Thymus (tissue), 11 donors: ENCODE results near the gene ZNF101. TPM values are rescaled to one million over a fixed set of nuclear protein-coding genes. Genes with fewer than 3 reads are reported as not detected.
"Not testable (repeated sequence)": the region's sequence is repeated elsewhere in the genome, so short reads cannot be mapped to it uniquely, and the experiment has no call there.

Experiments
- DNase-seq, 9 donors: peaks; one replicate each; pipeline ENCODE4 v3.0.0-alpha.2; 2013; ENCODE audit warnings: low spot score in 9 of 9, low read depth in 6 of 9, missing footprints in 1 of 9
- H3K27ac ChIP-seq, 2 donors: one replicate each; pipeline ENCODE4 v1.5.1; 2013; ENCODE audit warnings: control low read depth in 1 of 2, low read depth in 1 of 2, low read length in 1 of 2, mild to moderate bottlenecking in 1 of 2, moderate library complexity in 1 of 2
- H3K27me3 ChIP-seq, 2 donors: one replicate each; pipeline ENCODE4 v1.5.1; 2013; ENCODE audit warnings: low read length in 1 of 2; ENCODE audit not compliant: control insufficient read depth in 2 of 2, insufficient read depth in 1 of 2
- H3K36me3 ChIP-seq, 2 donors: one replicate each; pipeline ENCODE4 v1.5.1; 2013; ENCODE audit warnings: low read length in 1 of 2, mild to moderate bottlenecking in 1 of 2, moderate library complexity in 1 of 2; ENCODE audit not compliant: control insufficient read depth in 2 of 2, insufficient read depth in 2 of 2
- H3K4me1 ChIP-seq, 2 donors: one replicate each; pipeline ENCODE4 v1.5.1; 2013; ENCODE audit warnings: low read length in 2 of 2; ENCODE audit not compliant: control insufficient read depth in 2 of 2, insufficient read depth in 2 of 2
- H3K4me3 ChIP-seq, 2 donors: one replicate each; pipeline ENCODE4 v1.5.1; 2013; ENCODE audit warnings: low read length in 2 of 2, control low read depth in 1 of 2, mild to moderate bottlenecking in 1 of 2
- H3K9me3 ChIP-seq, 2 donors: one replicate each; pipeline ENCODE4 v1.5.1; 2013; ENCODE audit warnings: low read length in 1 of 2, mild to moderate bottlenecking in 1 of 2; ENCODE audit not compliant: control insufficient read depth in 2 of 2, insufficient read depth in 1 of 2
- WGBS: extraction: QIAGEN DNeasy Blood & Tissue Kit; methylation state at CpG from one replicate; pipeline ENCODE4 v1.1.7; 2013; 5-methylcytosine and 5-hydroxymethylcytosine counted together
- polyA plus RNA-seq: library from polyadenylated mRNA; stranded (reverse); fragments of 200-250 nt; gene quantifications from one replicate; pipeline ENCODE4 v1.2.3, GENCODE V29; 2013
- total RNA-seq: library from RNA; stranded (reverse); fragments of 120-200 nt; gene quantifications from one replicate; pipeline ENCODE4 v1.2.4, GENCODE V29; 2013
- donor health status: healthy.

The ZNF101 gene
- total and polyA plus RNA-seq, 2 donors = 37.8 to 66.6 TPM

DNA sequence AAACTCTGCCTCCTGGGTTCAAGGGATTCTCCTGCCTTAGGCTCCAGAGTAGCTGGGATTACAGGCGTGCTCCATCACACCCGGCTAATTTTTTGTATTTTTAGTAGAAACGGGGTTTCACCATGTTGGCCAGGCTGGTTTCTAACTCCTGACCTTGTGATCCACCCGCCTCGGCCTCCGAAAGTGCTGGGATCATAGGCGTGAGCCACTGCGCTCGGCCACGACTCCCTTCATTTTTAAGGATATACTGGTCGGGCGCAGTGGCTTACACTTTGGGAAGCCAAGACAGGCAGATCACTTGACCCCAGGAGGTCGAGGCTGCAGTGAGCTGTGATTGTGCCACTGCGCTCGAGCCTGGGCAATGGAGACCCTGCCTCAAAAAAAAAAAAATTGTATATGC lies 17.5 kb downstream of the ZNF101 start:
- not testable (repeated sequence) for H3K27ac ChIP-seq, H3K4me1 ChIP-seq, H3K27me3 ChIP-seq, H3K4me3 ChIP-seq, DNase-seq
- Histone ChIP-seq H3K36me3 (peaks cover 2 to 23% of the 10 kb centered on the region in 2 donors), H3K9me3 (peaks cover 11 to 50% of the 10 kb centered on the region in 2 donors)
- WGBS = 98% methylated on average over 15 of the region's 15 CpGs

DNA sequence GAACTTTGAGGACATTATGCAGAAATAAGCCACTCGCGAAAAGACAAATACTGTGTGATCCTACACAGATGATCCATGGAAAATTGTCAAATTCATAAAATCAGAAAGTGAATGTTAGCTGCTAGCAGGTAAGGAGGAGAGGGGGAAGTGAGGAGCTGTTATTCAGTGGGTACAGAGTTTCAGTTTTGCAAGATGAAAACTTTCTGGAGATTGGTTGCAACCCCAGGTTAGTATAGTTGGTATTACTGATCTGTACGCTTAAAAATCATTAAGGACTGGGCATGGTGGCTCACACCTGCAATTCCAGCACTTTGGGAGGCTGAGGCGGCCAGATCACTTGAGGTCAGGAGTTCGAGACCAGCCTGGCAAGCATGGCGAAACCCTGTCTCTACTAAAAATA lies 17.9 kb downstream of the ZNF101 start:
- Histone ChIP-seq H3K4me3 (no peak overlapping the region), H3K27ac (no peak overlapping the region), H3K4me1 (no peaks in the 10 kb centered on the region), H3K27me3 (no peaks in the 10 kb centered on the region), H3K36me3 (peaks cover 0 to 19% of the 10 kb centered on the region in 2 donors), H3K9me3 (peaks cover 9 to 47% of the 10 kb centered on the region in 2 donors)
- WGBS = 97% methylated on average over 6 of the region's 6 CpGs
- no peak for DNase-seq

DNA sequence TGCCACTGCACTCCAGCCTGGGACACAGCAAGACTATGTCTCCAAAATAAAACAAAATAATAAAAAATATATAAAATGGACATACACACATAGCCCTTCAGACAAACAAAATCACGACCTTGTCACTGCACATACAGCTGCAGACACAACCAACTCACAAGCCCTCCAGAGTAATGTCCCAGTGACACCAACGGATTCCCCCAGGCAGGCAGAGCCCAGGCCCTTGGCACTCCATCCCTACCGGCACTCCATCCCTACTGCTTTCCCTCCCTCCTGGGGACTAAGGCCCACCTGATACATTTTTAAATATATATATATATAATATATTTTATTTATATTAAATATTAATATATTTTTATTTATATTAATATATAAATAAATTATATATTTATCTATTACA lies 18.5 kb downstream of the ZNF101 start:
- Histone ChIP-seq H3K4me1 (no peaks in the 10 kb centered on the region), H3K27me3 (no peaks in the 10 kb centered on the region), H3K36me3 (peaks cover 0 to 16% of the 10 kb centered on the region in 2 donors), H3K9me3 (peaks cover 9 to 45% of the 10 kb centered on the region in 2 donors), H3K27ac (no peak overlapping the region), H3K4me3 (no peak overlapping the region)
- WGBS = 98% methylated on average over 3 of the region's 3 CpGs
- DNase-seq = peak in 1 of 9 donors; percentile 50

DNA sequence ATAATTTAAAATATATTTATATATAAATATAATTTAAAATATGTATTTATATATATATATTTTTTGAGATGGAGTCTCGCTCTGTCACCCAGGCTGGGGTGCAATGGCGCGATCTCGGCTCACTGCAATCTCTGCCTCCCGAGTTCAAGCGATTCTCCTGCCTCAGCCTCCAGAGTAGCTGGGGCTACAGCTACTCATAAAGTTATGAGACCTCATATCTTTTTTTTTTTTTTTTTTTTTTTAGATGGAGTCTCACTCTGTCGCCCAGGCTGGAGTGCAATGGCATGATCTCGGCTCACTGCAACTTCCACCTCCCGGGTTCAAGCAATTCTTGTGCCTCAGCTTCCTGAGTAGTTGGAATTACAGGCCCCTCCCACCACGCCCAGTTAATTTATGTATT lies 20.4 kb downstream of the ZNF101 start:
- not testable (repeated sequence) for H3K4me1 ChIP-seq, DNase-seq, H3K36me3 ChIP-seq, H3K27ac ChIP-seq, H3K27me3 ChIP-seq, H3K4me3 ChIP-seq
- H3K9me3 ChIP-seq = peaks cover 6 to 34% of the 10 kb centered on the region in 2 donors
- over 99% methylated on average over 10 of the region's 10 CpGs for WGBS

DNA sequence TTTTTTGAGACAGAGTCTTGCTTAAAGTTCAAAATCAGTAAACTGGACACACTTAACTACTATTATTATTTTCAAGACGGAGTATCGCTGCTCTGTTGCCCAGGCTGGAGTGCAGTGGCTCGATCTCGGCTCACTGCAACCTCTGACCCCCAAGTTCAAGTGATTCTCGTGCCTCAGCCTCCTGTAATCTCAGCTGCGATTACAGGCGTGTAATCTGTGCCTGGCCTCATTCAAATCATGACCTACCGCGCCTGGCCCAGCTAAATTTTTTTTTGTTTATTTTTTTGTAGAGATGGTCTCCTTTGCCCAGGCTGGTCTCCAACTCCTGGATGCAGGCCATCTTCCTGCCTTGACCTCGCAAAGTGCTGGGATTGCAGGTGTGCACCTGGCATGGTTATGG lies 23.0 kb downstream of the ZNF101 start:
- Histone ChIP-seq H3K36me3 (peaks cover 0 to 4% of the 10 kb centered on the region in 2 donors), H3K4me3 (no peak overlapping the region), H3K9me3 (peaks cover 4 to 27% of the 10 kb centered on the region in 2 donors), H3K27me3 (no peaks in the 10 kb centered on the region), H3K27ac (no peak overlapping the region), H3K4me1 (no peaks in the 10 kb centered on the region)
- no peak for DNase-seq
- 98% methylated on average over 10 of the region's 10 CpGs for WGBS

DNA sequence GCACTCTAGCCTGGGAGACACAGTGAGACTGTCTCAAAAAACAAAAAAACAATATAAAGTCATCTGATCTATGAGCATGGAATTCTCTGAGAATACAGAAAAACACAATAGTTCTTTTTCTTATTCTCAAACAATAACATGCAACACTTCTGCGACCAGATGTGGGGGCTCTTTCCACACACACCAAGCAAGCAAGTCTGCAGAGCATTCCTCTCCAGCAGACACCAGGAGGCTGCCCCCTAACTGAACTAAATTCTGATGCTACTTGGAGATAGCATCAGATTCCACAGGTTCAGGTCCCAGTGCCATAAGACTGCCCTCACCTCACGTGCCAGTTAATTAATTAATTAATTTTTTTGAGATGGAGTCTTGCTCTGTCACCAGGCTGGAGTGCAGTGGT lies 27.7 kb downstream of the ZNF101 start:
- Histone ChIP-seq H3K4me3 (no peak overlapping the region), H3K4me1 (no peaks in the 10 kb centered on the region), H3K9me3 (peaks cover 0 to 18% of the 10 kb centered on the region in 2 donors), H3K27ac (no peak overlapping the region), H3K36me3 (no peaks in the 10 kb centered on the region), H3K27me3 (no peaks in the 10 kb centered on the region)
- no peak for DNase-seq
- 95% methylated on average over 2 of the region's 2 CpGs for WGBS

DNA sequence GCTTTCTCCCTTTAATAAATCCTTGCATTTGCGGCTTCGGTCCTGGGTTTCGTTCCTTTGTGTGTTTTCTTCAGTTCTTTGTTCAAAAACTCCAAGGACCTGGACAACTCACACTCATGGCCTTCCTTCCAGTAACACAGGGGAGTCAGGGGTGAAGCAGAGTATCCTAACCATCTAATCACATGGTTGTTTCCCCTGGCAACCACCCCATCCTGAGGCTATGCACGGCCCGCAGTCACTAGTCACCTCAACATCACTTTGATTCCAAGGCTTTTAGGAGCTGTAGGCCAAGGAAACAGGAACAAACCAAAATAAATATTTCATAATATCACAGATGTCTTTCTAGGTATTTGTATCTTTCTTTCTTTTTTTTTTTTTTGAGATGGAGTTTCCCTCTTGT lies 28.9 kb downstream of the ZNF101 start:
- H3K27ac ChIP-seq = no peak overlapping the region
- DNase-seq = no peak
- no peaks in the 10 kb centered on the region for H3K36me3 ChIP-seq
- H3K4me1 ChIP-seq = no peaks in the 10 kb centered on the region
- H3K27me3 ChIP-seq = no peaks in the 10 kb centered on the region
- no peak overlapping the region for H3K4me3 ChIP-seq
- WGBS = 95% methylated on average over 5 of the region's 5 CpGs
- H3K9me3 ChIP-seq = peaks cover 0 to 24% of the 10 kb centered on the region in 2 donors

DNA sequence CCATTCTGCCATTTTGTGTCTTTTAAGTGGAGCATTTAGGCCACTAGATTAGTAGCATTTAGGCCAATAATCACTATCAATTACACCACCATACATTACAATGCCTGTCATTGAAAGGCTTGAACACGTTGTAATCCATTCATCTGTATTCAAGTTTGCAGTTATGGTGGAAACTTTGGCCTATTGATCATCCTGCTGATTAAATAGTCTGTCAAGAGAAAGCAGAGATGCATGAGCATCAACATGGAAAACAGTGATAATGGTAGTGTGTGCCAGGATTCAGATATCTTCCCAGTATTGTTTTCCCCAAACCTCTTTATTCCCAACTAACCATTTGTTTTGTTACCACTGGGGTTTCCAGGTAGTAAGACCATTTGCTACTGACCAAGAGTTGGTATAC lies 31.9 kb downstream of the ZNF101 start:
- H3K36me3 ChIP-seq, DNase-seq, H3K27ac ChIP-seq, H3K27me3 ChIP-seq, H3K4me3 ChIP-seq, H3K4me1 ChIP-seq: not testable (repeated sequence)
- 93% methylated on average over 1 of the region's 1 CpG for WGBS
- peaks cover 1 to 37% of the 10 kb centered on the region in 2 donors for H3K9me3 ChIP-seq

DNA sequence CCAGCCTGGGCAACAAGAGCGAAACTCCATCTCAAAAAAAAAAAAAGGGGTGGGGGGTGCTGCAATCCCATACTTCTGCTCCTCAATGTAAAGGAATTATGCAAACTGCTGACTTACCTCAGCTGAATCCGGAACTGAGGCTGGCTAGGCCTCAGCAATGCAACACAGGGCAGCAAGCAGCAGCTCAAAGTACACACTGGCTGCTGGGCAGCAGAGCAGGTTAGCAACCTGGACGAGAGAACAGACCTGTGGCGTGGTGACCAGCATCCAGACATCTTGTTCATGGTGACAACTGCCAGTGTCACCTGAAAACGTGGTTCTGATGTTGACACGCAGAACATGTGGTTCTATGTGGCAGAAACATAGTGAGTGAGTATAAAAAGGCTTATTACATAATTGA lies 36.2 kb downstream of the ZNF101 start:
- no peak overlapping the region for H3K27ac ChIP-seq
- H3K4me1 ChIP-seq = no peaks in the 10 kb centered on the region
- peaks cover 9 to 58% of the 10 kb centered on the region in 2 donors for H3K9me3 ChIP-seq
- DNase-seq = no peak
- no peaks in the 10 kb centered on the region for H3K27me3 ChIP-seq
- no peak overlapping the region for H3K4me3 ChIP-seq
- 95% methylated on average over 6 of the region's 6 CpGs for WGBS
- peaks cover 3 to 8% of the 10 kb centered on the region in 2 donors for H3K36me3 ChIP-seq

DNA sequence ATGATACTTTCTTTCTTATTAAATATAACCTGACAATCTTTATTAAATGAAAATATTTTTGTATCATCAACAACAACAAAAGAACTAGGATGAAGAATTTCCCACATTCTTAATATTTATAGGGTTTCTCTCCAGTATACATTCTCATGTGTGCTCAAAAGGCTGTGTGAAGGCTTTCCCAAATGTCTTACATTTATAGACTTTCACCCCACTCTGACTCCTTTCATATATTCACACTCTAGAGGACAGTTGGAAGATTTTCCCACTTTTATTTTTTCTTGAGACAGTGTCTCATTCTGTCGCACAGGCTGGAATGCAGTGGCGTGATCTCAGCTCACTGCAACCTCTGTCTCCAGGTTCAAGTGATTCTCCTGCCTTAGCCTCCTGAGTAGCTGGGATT lies 41.9 kb downstream of the ZNF101 start:
- no peaks in the 10 kb centered on the region for H3K4me1 ChIP-seq
- H3K27me3 ChIP-seq = no peaks in the 10 kb centered on the region
- 100% methylated on average over 2 of the region's 2 CpGs for WGBS
- peaks cover 32 to 50% of the 10 kb centered on the region in 2 donors for H3K9me3 ChIP-seq
- DNase-seq = no peak
- no peak overlapping the region for H3K4me3 ChIP-seq
- peaks cover 20 to 42% of the 10 kb centered on the region in 2 donors for H3K36me3 ChIP-seq
- no peak overlapping the region for H3K27ac ChIP-seq
